Adrenal gland (tissue), 5 donors: Measurements from ENCODE around the gene RLN1.

ENCODE experiments used
- POLR2A ChIP-seq, 2 donors: fragments of 450-650 bp; IDR thresholded peaks; one replicate each; pipeline ENCODE4 v1.6.1; 2017; ENCODE audit warnings: antibody characterized with exemption in 2 of 2, mild to moderate bottlenecking in 2 of 2, moderate library complexity in 1 of 2
- TF ChIP-seq, protein P1 (sequence below), 6 experiments: fragments of 450-650 bp in 4 of 6; fragments of 200-600 bp in 2 of 6; sonication (generic) in 1 of 6; IDR thresholded peaks; 1 replicate in 5 of 6; 2 replicates in 1 of 6; pipeline versions ENCODE4 v1.5.1 to v1.8.0; 2016 to 2021; ENCODE audit warnings: antibody characterized with exemption in 6 of 6, mild to moderate bottlenecking in 2 of 6, moderate library complexity in 1 of 6
- donor health status: DM: no; HTN: no; CAD: no.

- TF ChIP-seq, protein P1, sequence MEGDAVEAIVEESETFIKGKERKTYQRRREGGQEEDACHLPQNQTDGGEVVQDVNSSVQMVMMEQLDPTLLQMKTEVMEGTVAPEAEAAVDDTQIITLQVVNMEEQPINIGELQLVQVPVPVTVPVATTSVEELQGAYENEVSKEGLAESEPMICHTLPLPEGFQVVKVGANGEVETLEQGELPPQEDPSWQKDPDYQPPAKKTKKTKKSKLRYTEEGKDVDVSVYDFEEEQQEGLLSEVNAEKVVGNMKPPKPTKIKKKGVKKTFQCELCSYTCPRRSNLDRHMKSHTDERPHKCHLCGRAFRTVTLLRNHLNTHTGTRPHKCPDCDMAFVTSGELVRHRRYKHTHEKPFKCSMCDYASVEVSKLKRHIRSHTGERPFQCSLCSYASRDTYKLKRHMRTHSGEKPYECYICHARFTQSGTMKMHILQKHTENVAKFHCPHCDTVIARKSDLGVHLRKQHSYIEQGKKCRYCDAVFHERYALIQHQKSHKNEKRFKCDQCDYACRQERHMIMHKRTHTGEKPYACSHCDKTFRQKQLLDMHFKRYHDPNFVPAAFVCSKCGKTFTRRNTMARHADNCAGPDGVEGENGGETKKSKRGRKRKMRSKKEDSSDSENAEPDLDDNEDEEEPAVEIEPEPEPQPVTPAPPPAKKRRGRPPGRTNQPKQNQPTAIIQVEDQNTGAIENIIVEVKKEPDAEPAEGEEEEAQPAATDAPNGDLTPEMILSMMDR (IDR thresholded peaks at IDR 0.05) = no peak
- no peak for TF ChIP-seq POLR2A (IDR thresholded peaks at IDR 0.05)
Observed at GRCh38 chr9:5375790-5376477, 36.3 kb upstream of the RLN1 start.
